Measurements from ENCODE around the gene QSOX2. TPM values are rescaled to one million over a fixed set of nuclear protein-coding genes. Genes with fewer than 3 reads are reported as not detected.

QSOX2 gene
- total and polyA plus RNA-seq, 12 donors: 4.6 to 9.1 (median 7.7) TPM

DNA sequence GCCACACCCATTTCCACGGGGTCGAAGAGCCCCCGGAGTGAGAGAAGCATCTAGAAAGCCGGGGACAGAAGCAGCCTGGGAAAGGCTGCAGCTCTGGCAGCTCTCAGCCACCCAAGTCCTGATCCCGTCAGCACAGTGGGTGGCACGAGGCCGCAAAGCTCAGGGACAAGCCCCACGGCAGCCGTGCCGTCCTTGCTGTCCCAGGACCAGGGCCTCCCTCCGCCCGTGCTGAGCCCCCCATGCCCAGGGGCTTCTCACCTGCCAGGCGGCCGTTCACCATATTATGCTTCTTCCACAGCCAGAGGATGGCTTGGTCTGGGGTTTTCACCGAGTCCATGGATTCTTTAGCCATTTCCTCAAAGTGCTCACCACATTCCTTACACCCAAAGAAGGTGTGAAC lies 34.6 kb downstream of the QSOX2 start:
- Histone ChIP-seq H3K27ac (no peak overlapping the region), H3K4me1 (no peaks in the 10 kb centered on the region), H3K27me3 (no peaks in the 10 kb centered on the region), H3K9me3 (peaks cover 0 to 12% (median 0%) of the 10 kb centered on the region in 11 donors), H3K4me3 (no peak overlapping the region), H3K36me3 (peaks cover 0 to 79% (median 15%) of the 10 kb centered on the region in 9 donors)
- WGBS, 2 donors: 90 to 92% methylated on average over 15 of the region's 15 CpGs
- ATAC-seq (no peak), DNase-seq (no peak)
- TF ChIP-seq, protein P1, sequence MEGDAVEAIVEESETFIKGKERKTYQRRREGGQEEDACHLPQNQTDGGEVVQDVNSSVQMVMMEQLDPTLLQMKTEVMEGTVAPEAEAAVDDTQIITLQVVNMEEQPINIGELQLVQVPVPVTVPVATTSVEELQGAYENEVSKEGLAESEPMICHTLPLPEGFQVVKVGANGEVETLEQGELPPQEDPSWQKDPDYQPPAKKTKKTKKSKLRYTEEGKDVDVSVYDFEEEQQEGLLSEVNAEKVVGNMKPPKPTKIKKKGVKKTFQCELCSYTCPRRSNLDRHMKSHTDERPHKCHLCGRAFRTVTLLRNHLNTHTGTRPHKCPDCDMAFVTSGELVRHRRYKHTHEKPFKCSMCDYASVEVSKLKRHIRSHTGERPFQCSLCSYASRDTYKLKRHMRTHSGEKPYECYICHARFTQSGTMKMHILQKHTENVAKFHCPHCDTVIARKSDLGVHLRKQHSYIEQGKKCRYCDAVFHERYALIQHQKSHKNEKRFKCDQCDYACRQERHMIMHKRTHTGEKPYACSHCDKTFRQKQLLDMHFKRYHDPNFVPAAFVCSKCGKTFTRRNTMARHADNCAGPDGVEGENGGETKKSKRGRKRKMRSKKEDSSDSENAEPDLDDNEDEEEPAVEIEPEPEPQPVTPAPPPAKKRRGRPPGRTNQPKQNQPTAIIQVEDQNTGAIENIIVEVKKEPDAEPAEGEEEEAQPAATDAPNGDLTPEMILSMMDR (IDR thresholded peaks at IDR 0.05): no peak
- intact Hi-C loops (cut with DNase I): no loop called here

DNA sequence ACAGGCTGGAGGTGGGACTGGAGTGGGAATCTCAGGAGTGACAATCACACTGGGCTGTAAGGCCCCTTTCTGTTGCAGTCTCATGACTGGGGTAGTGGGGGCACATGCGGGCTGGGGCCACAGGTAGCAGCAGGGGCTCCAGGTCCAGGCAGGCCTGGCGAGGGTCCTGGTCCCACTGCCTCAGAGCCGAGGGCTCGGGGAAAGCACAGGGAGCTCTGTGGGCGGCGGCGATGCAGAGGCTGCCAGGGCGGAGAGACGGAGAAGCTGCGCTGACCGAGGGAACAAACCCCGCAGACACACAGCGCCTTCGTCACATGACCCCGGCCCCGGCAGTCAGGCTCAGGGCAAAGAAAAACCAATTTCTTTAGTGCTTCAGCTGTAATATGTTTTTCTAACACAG lies 35.3 kb downstream of the QSOX2 start:
- Histone ChIP-seq H3K36me3 (peaks cover 0 to 72% (median 13%) of the 10 kb centered on the region in 9 donors), H3K4me3 (no peak overlapping the region), H3K27me3 (peaks cover 0 to 5% (median under 1%) of the 10 kb centered on the region in 7 donors), H3K27ac (no peak overlapping the region), H3K9me3 (peaks cover 0 to 12% (median 0%) of the 10 kb centered on the region in 11 donors), H3K4me1 (no peaks in the 10 kb centered on the region)
- no peak for ATAC-seq
- DNase-seq: no peak
- TF ChIP-seq, protein P1 (IDR thresholded peaks at IDR 0.05): no peak
- intact Hi-C loops (cut with DNase I): no loop called here
- 93 to 97% methylated on average over 16 of the region's 16 CpGs for WGBS, 2 donors

DNA sequence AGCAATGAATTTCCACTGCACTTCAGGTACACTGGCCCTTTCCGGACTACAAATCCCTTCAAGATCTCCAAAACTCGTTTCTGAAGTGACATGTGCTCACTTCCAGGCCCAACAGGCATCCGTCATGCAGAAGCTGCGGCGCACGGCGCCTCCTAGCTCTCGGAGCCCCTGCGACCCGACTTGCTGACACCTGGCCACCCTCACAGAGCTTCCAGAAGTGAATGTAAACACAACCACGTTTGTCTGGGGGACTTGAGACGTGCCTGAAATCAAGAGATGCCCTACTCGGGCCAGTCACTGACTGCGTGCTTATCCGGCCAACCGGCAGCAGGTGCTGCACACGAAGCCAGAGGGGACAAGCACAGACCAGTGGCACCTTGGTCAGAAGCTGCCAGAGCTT lies 35.8 kb downstream of the QSOX2 start:
- TF ChIP-seq, protein P1 (IDR thresholded peaks at IDR 0.05): no peak
- Histone ChIP-seq H3K27me3 (peaks cover 2 to 10% (median 5%) of the 10 kb centered on the region in 7 donors), H3K4me3 (no peak overlapping the region), H3K4me1 (peaks cover 0 to 2% (median 0%) of the 10 kb centered on the region in 9 donors), H3K9me3 (peaks cover 0 to 12% (median 0%) of the 10 kb centered on the region in 11 donors), H3K27ac (no peak overlapping the region), H3K36me3 (peaks cover 0 to 67% (median 13%) of the 10 kb centered on the region in 9 donors)
- ATAC-seq (no peak), DNase-seq (no peak)
- intact Hi-C loops (cut with DNase I): no loop called here
- 86 to 89% methylated on average over 17 of the region's 17 CpGs for WGBS, 2 donors

DNA sequence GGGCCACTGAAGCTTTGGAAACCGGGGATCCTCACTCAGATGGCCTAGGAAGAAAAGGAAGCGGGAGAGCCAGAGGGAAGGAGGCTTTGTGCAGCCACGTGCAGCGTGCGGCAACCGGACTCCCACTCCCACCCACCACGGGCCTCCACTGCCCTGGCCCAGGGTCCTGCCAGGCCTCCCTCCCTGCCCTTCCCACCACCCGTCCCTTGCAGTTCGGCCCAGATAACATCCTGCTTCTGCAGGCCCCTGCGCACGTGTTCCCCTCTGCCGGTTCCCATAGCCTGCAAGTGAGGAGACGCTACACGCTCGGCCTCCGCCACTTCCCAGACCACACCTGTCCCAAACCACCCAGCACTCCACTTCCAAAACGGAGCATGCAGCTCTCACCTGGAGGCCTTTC lies 36.4 kb downstream of the QSOX2 start:
- Histone ChIP-seq H3K9me3 (peaks cover 0 to 8% (median 0%) of the 10 kb centered on the region in 11 donors), H3K27me3 (peaks cover 7 to 16% (median 11%) of the 10 kb centered on the region in 7 donors), H3K36me3 (peaks cover 0 to 61% (median 7%) of the 10 kb centered on the region in 9 donors), H3K4me1 (peaks cover 0 to 4% (median 0%) of the 10 kb centered on the region in 9 donors), H3K27ac (no peak overlapping the region), H3K4me3 (no peak overlapping the region)
- 93 to 94% methylated on average over 17 of the region's 17 CpGs for WGBS, 2 donors
- TF ChIP-seq, protein P1 (IDR thresholded peaks at IDR 0.05): no peak
- DNase-seq: no peak
- ATAC-seq: no peak
- intact Hi-C loops (cut with DNase I): no loop called here
